C4-2B (cell line): ENCODE results near the gene GALNT17.

Source experiments
- H3K27ac ChIP-seq: fragments of 450-650 bp; 2 replicates; pipeline ENCODE4 v1.5.1; 2017
- CTCF ChIP-seq: fragments of 450-650 bp; conservative IDR thresholded peaks from 2 replicates; pipeline ENCODE4 v1.5.1; 2017; ENCODE audit warnings: mild to moderate bottlenecking
- ZFX ChIP-seq: fragments of 450-650 bp; IDR thresholded peaks from 2 replicates; pipeline ENCODE4 v1.6.1; 2017

Gene GALNT17

GRCh38 chr7:71130031-71130679 lies 1.8 kb upstream of the GALNT17 start:
- H3K27ac ChIP-seq: no peak overlapping the region
- no peak for TF ChIP-seq ZFX
- no peak for TF ChIP-seq CTCF

DNA sequence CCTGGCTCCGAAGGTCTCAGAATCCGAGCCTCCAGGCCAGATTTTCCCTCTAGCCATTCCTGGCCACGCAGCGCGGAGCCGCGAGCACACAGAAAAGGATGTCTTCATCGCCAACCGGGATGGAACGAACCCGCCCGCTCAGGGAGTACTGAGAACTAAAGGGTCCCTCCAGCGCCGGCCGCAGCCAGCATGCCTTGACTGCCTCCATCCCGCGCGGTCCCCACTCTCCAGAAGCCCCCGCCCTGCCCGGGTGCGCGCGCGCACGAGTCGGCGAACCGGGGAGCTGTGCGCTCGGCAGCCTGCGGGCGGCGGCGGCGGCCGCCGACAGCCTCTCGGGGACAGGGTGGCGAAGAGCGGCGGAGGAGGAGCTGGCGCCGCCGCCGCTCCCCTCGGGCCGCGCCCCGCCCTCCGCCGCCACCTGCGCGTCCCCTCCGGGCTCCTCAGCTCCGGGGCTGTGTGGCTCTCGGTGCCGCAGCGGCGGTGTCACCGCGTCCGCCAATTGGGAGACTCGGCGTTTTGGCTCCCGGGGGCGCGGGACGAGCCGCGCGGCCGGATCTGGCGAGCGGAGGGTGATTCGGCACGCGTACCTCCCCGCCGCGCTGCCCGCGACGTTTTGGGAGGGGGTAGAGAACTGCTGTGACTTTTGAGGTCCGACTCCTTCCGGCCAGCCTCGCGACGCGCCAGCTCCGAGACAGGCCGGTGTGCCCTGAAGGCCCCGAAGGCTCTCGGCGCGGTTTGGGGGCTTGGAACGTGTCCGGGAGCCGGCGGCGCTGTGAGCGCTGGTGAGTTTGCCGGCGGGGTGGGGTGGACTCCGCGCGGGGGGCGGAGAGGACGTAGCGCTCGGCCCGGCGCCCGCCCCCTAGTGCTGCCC lies 453 bp upstream of the GALNT17 start:
- TF ChIP-seq ZFX: no peak
- no peak overlapping the region for H3K27ac ChIP-seq

DNA sequence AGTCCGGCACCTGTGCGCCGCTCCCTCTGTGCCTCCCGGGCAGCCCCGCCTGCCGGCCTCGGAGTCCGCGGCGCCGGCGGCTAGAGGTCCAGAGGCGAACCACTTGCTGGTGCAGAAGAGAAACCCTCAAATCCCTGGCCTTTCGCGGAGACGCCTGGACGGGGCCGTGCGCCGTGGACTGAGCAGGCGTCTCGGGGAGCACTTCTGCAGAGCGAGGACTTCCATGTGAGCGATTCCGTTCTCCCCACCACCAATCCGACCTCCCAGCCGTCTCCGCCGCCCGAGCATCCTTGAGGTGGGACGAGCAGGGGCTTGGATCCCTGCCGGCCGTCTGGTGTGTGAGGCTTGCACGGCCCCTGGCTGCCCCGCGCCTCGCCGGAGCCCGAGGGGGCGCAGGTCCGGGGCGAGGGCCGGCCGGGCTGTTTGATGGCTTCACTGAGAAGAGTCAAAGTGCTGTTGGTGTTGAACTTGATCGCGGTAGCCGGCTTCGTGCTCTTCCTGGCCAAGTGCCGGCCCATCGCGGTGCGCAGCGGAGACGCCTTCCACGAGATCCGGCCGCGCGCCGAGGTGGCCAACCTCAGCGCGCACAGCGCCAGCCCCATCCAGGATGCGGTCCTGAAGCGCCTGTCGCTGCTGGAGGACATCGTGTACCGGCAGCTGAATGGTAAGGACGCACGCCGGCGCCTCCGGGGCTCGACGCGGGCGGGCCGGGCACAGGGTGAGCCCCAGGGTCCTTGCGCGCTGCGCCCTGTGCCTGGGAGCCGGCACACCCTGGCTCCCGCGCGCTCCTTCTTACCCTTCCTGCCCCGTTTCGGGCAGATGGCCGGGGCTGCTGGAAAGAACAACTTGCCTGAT lies 660 bp downstream of the GALNT17 start:
- TF ChIP-seq CTCF: no peak
- TF ChIP-seq ZFX: no peak
- no peak overlapping the region for H3K27ac ChIP-seq

DNA sequence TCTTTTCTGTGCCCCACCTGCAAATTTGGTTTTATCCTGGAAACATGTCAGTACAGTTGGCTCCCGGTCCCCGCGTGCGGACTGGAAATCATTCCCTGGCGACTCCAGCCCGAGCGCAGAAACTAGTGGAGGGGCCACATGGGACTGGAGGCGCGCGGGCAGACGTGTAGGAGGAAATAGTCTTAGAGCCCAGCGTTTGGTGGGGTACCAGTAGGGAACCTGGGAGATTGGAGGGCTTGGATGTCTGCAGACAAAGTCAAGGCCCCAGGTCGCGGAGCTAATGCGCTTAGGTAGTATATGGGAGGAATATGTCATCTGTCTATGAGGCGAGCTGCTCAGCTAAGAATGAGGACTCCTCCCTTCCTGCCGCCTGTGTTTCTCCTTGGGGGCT lies 1.3 kb downstream of the GALNT17 start:
- TF ChIP-seq CTCF (no peak), ZFX (no peak)
- H3K27ac ChIP-seq: no peak overlapping the region

GRCh38 chr7:71133856-71134255 lies 1.9 kb downstream of the GALNT17 start:
- no peak overlapping the region for H3K27ac ChIP-seq
- no peak for TF ChIP-seq CTCF
- no peak for TF ChIP-seq ZFX

GRCh38 chr7:71135116-71135515 lies 3.2 kb downstream of the GALNT17 start:
- no peak for TF ChIP-seq CTCF
- no peak for TF ChIP-seq ZFX
- H3K27ac ChIP-seq: no peak overlapping the region

DNA sequence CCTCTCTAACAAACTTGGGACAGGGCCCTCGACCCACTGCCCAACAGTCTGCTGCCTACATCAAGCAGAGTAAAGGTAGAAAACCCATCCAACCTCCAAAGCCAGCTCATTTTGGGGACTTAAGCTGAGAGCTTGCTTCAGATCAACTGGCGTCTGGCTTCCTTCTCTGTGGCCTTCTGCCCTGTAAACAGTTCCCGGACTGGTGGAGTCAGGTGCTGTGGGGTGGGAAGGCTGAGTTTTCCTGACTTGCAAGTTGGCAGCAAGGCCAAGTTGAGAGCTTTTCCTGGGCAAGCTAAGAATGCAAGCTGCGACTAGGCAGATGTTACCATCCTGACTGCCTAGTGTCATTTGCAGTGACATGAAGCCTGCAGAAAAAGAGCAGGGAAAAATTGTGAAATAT lies 3.7 kb downstream of the GALNT17 start:
- no peak for TF ChIP-seq CTCF
- TF ChIP-seq ZFX: no peak
- H3K27ac ChIP-seq: no peak overlapping the region
